Posterior cingulate gyrus (tissue), 11 donors: Measurements from ENCODE around the gene SH3BP5.

Source experiments
- DNase-seq, 10 donors: peaks; one replicate each; pipeline versions ENCODE4 v3.0.0 to v3.0.0-alpha.2; 2020 to 2021; ENCODE audit warnings: mixed read lengths in 3 of 10
- intact Hi-C: fragments of 100-400 bp; cut with DNase I; formaldehyde crosslinking; loops from one replicate; pipeline ENCODE4 v1.15.1; 2023

Gene SH3BP5

DNA sequence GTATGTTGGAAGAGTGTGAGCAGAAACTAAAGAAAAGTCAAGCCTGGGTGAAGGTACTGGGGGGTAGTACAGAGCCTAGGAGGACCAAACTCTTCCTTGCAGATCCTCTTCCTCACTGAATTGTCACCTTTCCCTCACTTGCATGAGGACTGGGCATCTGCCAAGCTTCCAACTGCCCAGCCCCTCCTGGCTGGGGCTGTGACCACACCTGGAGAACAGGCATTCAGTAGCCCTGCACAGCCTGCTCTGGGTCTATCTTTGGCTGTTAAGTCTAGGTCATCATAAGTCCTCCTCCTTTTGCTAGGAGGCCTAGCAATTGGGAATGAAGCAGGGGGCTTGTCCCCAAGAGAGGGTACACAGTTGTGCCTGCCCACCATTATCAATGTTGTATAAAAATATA, 71.1 kb downstream of the SH3BP5 start:
- intact Hi-C loops = no loop called here
- DNase-seq = no peak

DNA sequence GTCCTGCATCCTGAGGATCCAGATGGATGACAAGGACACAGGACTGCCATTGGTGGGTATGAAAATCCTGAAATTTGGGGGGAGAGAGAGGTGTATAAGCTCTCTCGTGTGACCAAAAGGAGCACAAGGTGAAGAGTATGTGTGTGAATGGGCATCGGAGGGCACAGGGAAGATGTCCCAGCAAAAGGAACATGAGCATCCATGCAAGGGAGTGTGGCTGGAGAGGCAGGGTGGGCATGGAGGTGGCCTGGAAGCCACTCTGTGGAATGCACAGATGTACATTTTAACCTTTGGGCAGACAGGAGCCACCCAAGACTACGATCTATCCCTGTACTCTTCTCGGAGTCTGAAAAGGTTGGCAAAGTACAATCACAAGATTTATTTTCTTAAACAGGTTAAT, 71.9 kb downstream of the SH3BP5 start:
- no peak for DNase-seq
- intact Hi-C loops = no loop called here

DNA sequence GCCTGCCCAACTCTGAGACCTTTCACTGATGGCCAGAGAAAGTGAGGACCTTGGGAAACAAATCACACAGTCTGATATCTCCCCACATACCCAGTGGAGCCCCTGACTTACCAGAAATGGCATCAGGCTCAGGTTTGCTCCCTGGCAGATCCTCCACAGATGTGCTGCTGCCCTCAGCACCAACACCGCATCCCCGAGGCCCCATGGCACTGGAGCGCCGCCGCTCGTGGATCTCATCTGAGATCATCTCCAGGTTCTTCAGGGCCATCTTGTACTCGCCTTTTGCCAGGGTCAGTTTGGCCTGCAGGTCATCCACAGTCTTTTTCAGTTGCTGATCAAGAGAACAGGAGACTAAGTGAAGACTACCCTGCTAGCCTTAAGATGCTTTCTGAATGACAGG, 73.7 kb downstream of the SH3BP5 start:
- DNase-seq = no peak
- intact Hi-C loops = no loop called here

DNA sequence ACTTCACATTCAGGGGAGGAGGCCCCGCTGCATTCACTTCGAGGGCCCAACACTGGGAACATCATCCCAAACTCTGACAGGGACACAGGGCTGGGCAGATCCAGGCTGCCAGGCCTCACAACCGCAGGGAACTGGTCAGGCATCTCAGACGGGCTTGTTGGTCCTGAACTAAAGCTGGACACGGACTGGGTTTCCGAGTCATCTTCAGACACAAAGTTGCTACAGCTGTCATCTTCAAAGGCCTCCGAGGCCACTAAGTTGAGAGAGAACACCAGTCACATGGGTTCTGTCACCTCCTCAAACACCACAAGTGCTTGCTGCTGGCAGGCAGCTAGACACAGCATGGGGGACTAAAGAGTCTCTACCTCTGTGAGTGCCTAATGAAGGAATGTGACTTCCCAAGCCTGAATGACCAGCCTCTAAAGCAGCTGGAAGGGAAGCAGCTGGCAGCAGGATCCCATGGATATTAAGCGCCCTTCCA, 75.5 kb downstream of the SH3BP5 start:
- no peak for DNase-seq
- intact Hi-C loops = no loop called here

DNA sequence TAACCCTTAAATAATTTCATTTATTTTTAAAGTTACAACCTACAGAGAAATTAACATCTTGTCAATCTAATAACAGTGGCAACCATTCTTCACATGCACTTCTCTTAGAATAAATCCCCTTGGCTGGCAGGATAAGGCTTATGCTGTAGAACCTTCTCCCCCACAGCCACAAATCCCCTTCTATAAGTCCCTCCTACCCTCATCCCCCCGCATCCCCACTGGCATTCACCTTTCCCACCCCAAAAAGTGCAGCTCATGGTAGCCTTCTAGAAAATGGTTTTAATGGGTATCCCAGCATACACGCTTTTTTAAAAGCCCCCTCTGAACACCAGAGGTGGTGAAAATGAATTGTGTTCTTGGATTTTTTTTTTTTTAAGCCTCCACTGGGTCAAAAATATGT, 77.2 kb downstream of the SH3BP5 start:
- intact Hi-C loops = no loop called here
- DNase-seq = no peak

DNA sequence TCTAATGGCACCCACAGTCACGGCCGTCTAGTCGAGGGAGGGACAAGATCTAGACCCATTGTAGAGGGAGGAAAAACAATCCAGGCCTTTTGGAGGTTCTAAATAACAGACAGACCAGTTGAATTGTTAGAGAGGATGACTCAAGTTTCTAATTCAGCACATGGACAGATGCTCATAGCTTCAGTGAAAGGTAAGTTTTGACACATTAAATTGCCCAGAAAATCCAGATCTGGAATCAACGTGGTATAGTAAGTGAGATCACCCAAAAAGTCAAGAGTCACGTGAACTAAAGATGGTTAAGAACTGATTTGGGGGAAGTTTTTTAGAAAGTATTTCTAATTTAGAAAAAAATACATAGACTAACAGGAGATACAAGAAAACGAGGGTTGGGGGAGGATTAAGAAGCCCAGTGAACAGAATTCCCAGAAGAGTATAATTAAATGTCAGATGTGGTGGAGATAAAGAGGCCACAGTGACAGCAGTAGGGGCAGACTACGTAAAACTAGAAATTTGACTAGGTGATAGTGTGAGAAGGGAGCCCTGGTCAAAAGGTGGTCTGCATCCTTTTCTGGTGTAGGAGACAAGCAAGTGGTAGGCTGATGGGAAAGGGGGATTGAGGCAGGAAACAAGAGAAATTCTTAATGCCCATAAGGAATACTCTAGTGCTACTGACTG, 79.2 kb downstream of the SH3BP5 start:
- intact Hi-C loops = loop anchor here (5.0 kb wide), 1 partner anchor 46 kb away; the partner anchor contains the start of gene CAPN7
- no peak for DNase-seq

DNA sequence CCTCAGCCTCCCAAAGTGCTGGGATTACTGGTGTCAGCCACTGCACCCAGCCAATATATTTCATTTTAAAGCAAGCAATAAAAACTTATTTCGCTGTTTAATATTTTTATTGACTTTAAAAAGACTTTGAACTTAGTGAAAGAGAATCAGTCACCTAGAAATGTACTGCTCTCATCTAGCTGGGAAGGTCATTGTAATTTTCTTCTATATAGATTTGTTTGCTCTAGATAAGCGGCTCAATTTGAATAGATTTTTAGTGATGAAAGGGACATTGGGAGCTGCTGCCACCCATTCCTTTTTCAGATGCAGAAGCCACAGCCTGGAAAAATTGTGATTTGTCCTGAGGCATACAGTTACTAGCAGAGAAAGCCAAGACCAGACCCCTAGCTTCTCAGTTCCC, 86.2 kb downstream of the SH3BP5 start:
- no peak for DNase-seq
- intact Hi-C loops = no loop called here

DNA sequence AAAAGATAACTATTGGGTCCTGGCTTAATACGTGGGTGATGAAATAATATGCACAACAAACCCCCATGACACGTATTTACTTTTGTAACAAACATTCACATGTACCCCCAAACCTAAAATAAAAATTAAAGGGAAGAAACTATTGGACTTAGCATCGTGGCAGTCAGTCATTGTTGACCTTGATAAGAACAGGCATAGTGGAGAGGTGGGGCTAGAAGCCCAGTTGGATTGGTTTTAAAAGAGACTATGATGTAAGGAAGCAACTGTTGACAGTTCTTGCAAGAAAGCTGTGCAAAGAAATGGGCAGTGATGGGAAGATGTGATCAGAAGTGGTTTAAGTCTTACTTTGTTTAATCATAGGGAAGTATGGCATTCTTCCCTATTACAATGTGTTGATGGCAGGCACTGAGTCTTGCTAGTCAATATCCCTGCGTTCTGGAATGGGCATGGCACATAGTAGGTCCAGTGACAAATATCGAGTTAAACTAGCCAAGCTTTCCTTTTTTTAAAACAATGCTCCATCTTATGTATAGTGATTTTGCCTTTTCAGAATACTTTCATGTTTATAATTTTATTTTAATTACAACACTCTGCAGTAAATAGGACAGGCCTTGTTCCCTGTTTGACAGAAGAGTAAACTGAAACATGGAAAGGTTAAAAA, 88.4 kb downstream of the SH3BP5 start:
- DNase-seq = no peak
- intact Hi-C loops = no loop called here

DNA sequence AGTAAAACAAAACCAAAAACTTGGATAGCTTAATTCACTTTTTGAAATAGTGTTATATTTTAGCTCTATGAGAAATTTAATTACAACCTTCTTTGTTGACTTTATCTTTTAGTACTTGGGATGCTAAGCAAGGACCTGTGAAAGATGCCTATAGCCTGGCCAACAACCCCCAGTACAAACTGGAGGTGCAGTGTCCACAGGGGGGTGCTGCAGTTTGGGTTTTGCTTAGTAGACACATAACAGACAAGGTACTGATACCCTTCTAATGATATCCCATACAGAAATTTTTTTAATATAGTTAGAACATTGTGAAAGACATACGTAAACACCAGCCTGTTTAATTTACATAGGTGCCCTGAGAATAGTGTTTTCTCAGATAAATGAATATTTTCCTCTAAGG, 91.0 kb downstream of the SH3BP5 start:
- DNase-seq = peak in 7 of 10 donors; percentile 39 to 88 (median 52)
- intact Hi-C loops = no loop called here

DNA sequence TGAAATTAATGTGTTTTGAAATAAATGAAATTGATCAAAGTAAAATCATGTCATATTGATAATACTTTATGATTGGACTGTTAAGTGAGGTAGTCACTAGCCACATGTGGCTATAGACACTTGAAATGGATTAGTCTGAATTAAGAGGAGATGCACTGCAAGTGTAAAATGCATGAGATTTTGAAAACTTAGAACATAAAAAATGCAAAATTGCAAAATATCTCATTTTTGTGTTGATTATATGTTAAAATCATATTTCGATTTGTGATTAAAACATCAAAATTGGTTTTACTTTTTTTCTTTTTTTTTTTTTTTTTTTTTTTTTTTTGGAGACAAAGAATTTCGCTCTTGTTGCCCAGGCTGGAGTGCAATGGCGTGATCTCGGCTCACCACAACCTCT, 103.1 kb downstream of the SH3BP5 start:
- DNase-seq = no peak
- intact Hi-C loops = no loop called here

DNA sequence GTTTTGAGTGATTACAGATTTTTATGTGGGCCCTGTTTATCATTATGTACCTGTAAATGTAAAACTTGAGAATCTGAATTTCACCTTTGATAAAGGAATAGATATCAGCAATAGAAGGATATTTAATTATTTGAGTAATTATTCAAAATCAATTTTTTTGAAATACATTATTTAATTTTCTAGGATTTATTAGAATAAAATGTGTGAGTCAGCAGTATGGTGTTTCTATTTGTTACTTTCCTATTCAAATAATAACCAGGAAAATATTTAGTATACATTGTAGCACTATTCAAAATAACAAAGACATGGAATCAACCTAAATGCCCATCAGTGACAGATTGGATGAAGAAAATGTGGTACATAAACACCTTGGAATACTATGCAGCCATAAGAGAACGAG, 104.2 kb downstream of the SH3BP5 start:
- intact Hi-C loops = no loop called here
- no peak for DNase-seq

DNA sequence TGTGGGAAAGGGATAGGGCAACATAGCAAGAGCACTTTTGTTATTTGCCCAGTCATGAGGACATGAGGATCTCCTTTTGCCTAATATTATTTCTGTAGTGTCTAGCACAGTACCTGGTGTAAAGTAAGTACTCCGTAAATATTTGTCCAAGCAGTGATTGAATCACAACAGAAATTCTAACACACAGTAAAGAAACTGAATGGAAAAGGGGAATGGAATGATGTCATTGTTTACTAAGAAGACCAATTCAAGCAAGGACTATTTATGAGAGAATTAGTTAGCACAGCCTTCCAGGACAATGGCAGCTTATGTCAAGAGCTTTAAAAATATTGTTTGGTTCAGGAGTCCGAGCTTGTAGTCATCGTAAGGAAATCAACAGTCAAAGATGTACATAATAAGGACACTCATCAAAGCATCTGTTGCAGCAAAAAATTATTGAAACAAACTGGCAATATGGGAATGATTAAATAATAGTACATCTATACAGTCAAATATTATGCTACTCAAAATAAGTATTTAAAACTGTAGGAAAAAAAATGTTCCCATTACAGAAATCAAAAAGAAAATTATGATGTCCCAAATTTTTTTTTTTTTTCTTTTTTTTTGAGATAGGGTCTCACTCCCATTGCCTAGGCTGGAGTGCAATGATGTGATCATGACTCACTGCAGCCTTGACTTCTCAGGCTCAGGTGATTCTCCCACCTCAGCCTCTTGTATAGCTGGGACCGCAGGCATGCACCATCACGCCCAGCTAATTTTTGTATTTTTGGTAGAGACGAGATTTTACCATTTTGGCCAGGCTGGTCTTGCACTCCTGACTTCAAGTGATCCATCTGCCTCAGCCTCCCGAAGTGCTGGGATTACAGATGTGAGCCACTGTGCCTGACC, 108.5 kb downstream of the SH3BP5 start:
- no peak for DNase-seq
- intact Hi-C loops = no loop called here

DNA sequence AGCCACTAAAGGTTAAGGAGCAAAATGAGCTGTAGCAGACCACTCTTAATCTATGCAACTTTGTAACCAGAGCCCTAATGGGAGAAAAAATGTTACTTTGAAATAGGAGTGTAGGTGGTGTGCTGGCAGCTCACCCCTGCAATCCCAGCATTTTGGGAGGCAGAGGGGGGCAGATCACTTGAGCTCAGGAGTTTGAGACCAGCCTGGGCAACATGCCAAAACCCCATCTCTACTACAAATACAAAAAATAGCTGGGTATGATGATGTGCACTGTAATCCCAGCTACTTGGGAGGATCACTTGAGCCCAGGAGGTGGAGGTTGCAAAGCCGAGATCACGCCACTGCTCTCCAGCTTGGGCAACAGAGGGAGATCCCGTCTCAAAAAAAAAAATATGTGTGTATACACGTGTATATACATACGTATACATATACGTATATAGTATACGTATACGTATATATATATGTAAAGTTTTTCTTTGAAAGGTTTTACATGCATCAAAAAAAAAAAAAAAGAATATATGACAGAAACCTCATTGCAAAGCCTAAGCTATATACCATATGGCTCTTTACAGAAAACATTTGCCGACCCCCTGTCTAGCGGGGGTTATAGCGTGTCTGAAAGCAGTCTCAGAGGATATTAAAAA, 110.7 kb downstream of the SH3BP5 start:
- intact Hi-C loops = no loop called here
- DNase-seq = no peak

DNA sequence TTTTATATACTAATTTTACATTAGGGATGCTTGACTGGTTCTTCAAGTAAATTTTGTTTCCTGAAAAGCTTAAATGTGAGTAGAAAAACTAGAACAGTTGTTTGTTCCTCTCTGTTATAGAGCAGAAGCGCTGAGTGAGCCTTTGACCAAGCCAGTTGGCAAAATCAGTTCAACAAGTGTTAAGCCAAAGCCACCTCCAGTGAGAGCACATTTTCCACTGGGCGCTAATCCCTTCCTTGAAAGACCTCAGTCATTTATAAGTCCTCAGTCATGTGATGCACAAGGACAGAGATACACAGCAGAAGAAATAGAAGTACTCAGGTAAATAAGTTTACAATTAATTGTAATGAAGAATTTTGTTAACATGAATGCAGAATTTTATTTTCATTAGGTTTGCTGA, 111.7 kb downstream of the SH3BP5 start:
- intact Hi-C loops = no loop called here
- no peak for DNase-seq

DNA sequence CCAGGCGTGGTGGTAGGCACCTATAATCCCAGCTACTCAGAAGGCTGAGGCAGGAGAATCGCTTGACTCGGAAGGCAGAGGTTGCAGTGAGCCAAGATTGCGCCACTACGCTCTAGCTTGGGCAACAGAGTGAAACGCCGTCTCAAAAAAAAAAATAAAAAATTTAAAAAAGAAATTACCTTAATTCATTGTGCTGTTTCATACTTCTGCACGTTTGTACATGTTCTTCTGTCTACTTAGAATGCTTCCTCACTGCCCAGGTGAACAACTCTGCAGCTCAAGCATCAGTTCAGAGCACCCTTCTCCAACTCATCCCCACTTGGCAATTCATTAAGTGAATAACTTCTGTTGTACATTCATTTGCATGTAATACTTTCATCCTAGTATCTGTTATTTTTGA, 112.3 kb downstream of the SH3BP5 start:
- no peak for DNase-seq
- intact Hi-C loops = no loop called here

DNA sequence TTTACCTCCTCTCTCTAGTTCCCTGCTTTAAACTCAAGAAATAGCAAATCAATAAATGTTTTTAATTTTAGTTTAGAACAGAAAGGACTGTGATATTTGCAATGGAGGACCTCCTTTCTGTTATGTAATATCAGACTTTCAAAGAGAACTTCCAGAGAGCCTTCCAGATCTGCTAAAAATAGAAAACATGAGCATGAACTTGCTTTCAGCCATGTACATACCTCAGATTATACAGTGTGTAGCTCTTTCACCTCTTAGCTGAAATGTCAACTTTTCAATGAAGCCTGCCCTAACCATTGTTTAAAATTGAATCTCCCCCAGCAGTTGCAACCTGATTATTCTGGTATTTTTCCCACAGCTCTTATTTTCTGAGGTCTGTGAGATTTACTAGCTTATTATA, 113.7 kb downstream of the SH3BP5 start:
- intact Hi-C loops = no loop called here
- no peak for DNase-seq

DNA sequence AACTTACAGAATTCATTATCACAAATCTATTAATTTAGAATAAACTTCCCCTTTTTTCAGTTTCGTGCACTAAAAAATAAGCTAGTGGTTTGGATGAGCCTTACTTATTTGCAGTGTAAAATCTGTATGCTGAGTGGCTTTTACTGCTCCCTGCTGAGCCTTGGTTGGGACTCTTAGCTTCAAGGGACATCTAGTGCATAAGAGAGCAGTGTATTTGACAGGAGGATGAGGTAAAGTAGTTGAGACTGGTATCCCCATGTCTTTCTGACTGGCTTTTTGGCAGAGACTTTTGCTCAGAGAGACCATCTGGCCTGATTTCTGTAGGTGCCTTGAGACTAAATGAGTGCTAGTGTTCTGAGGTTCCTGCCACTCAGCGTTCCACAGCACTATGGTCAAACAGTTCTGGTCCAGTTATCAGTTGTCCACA, 114.5 kb downstream of the SH3BP5 start:
- intact Hi-C loops = no loop called here
- no peak for DNase-seq

DNA sequence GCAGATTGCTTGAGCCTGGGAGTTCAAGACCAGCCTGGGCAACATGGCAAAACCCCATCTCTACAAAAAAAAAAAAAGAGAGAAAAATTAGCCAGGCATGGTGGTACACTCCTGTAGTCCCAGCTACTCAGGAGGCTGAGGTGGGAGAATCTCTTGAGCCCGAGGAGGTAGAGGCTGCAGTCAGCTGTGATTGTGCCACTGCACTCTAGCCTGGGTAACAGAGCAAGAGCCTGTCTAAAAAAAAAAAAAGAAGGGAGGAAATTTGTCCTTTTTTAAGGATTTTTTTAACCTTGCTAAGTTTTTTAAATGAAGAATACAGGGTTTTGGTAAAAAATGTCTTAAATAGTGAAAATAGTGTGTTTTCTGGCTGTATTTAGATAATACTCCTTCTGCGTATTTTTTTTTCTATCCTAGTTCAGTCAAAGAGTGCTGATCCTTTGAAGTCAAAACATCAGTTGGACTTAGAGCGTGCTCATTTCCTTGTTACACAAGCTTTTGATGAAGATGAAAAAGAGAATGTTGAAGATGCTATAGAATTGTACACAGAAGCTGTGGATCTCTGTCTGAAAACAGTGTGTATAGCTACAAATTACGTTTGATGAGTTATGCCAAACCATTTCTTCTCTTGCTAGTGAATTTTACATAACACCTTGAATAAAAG, 115.2 kb downstream of the SH3BP5 start:
- no peak for DNase-seq
- intact Hi-C loops = no loop called here

DNA sequence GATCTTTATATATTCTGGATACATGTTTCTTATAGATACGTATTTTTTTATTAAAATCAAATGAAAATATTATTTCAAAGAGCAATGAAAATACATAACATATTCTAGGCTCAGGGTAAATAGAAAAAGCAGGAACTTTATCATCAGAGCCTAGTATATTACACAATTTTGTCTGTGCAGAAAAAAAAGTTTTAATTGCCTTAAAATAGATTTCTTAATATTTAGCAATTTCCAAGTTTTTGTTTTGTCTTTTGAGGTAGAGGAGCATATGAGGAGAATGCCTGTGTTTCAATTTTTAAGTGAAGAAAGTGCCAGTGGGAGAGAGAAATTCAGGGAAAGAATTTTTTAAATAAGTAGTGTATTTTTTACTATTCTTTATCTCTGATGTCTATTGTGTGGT, 115.9 kb downstream of the SH3BP5 start:
- no peak for DNase-seq

DNA sequence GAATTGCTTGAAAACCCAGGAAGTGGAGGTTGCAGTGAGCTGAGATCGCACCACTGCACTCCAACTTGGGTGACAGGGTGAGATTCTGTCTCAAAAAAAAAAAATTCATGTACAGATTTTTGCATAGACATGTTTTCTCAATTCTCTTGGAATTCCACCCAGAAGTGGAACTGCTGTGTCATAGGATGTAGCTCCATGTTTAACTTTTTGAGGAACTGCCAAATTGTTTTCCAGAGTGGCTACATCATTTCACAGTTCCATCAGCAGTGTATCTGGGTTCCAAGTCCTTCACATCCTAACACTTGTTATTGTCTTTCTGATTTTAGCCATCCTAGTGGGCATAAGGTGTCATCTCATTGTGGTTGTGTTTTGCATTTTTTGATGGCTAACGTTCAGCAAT, 116.4 kb downstream of the SH3BP5 start:
- no peak for DNase-seq
- intact Hi-C loops = no loop called here

More for the DNA sequence above, 115.9 kb downstream of the SH3BP5 start:
- intact Hi-C loops = no loop called here
